Prostate gland (tissue), 2 donors: ENCODE results near the gene UGT2A2. TPM values are rescaled to one million over a fixed set of nuclear protein-coding genes. Genes with fewer than 3 reads are reported as not detected.

Experiments
- DNase-seq: peaks from one replicate; pipeline ENCODE4 v3.0.0-alpha.2; 2019; ENCODE audit warnings: low spot score
- H3K27ac ChIP-seq, 2 donors: fragments of 200-600 bp; sonication (generic); 2 replicates each; pipeline ENCODE4 v1.5.1; 2017 to 2019
- H3K27me3 ChIP-seq: fragments of 200-600 bp; sonication (generic); replicated peaks from 2 replicates; pipeline ENCODE4 v1.5.1; 2019; ENCODE audit not compliant: insufficient read depth
- H3K36me3 ChIP-seq, 2 donors: fragments of 200-600 bp; sonication (generic); 1 replicate in 1 of 2; 2 replicates in 1 of 2; pipeline versions ENCODE4 v1.5.1 to v1.8.1; 2017 to 2019
- H3K4me1 ChIP-seq: fragments of 200-600 bp; sonication (generic); replicated peaks from 2 replicates; pipeline ENCODE4 v1.5.1; 2019
- H3K4me3 ChIP-seq, 2 donors: fragments of 200-600 bp; sonication (generic); 2 replicates each; pipeline ENCODE4 v1.5.1; 2017 to 2019
- H3K9me3 ChIP-seq: fragments of 200-600 bp; sonication (generic); 2 replicates; pipeline ENCODE4 v1.5.1; 2017
- POLR2A ChIP-seq: fragments of 450-650 bp; IDR thresholded peaks from one replicate; pipeline ENCODE4 v1.6.1; 2016; ENCODE audit warnings: antibody characterized with exemption, mild to moderate bottlenecking
- POLR2AphosphoS5 ChIP-seq: sonication (generic); formaldehyde crosslinking; IDR thresholded peaks from one replicate; pipeline ENCODE4 v1.6.1; 2017; ENCODE audit warnings: antibody characterized with exemption
- WGBS: methylation state at CpG from one replicate; pipeline ENCODE4 v1.1.5; 2018; 5-methylcytosine and 5-hydroxymethylcytosine counted together
- intact Hi-C: fragments of 100-400 bp; cut with DNase I; formaldehyde crosslinking; loops from one replicate; pipeline ENCODE4 v1.14.2; 2022
- small RNA-seq, 2 donors: library from RNA; depleted of rRNA; stranded (forward); fragments of <200 nt; gene quantifications; one replicate each; pipeline ENCODE3, GENCODE V24; 2016
- total RNA-seq, 2 donors: library from RNA; depleted of rRNA; stranded (reverse); fragments of >200 nt; gene quantifications; one replicate each; pipeline ENCODE4 v1.1.0, GENCODE V29; 2016
- TF ChIP-seq, protein P1 (sequence below), 4 experiments: fragments of 200-600 bp in 2 of 4; fragments of 450-650 bp in 2 of 4; sonication (generic) in 2 of 4; IDR thresholded peaks; 1 replicate in 3 of 4; 2 replicates in 1 of 4; pipeline ENCODE4 v1.5.1; 2016 to 2019; ENCODE audit warnings: antibody characterized with exemption in 4 of 4, mild to moderate bottlenecking in 2 of 4, moderate library complexity in 2 of 4

UGT2A2 gene
- total RNA-seq, 2 donors from 2014 or later: not detected

GRCh38 chr4:69549651-69550050 lies 89.8 kb downstream of the UGT2A2 start:
- intact Hi-C loops: no loop called here
- TF ChIP-seq POLR2A (no peak), POLR2AphosphoS5 (no peak)
- TF ChIP-seq, protein P1, sequence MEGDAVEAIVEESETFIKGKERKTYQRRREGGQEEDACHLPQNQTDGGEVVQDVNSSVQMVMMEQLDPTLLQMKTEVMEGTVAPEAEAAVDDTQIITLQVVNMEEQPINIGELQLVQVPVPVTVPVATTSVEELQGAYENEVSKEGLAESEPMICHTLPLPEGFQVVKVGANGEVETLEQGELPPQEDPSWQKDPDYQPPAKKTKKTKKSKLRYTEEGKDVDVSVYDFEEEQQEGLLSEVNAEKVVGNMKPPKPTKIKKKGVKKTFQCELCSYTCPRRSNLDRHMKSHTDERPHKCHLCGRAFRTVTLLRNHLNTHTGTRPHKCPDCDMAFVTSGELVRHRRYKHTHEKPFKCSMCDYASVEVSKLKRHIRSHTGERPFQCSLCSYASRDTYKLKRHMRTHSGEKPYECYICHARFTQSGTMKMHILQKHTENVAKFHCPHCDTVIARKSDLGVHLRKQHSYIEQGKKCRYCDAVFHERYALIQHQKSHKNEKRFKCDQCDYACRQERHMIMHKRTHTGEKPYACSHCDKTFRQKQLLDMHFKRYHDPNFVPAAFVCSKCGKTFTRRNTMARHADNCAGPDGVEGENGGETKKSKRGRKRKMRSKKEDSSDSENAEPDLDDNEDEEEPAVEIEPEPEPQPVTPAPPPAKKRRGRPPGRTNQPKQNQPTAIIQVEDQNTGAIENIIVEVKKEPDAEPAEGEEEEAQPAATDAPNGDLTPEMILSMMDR (IDR thresholded peaks at IDR 0.05): no peak
- Histone ChIP-seq H3K4me1 (no peaks in the 10 kb centered on the region), H3K4me3 (no peak overlapping the region), H3K27ac (no peak overlapping the region), H3K9me3 (no peaks in the 10 kb centered on the region), H3K36me3 (no peaks in the 10 kb centered on the region), H3K27me3 (no peaks in the 10 kb centered on the region)
- 85% methylated on average over 2 of the region's 2 CpGs for WGBS
- DNase-seq: no peak

GRCh38 chr4:69546134-69546765 lies 93.2 kb downstream of the UGT2A2 start:
- no peaks in the 10 kb centered on the region for H3K27me3 ChIP-seq
- no peaks in the 10 kb centered on the region for H3K4me1 ChIP-seq
- no peak overlapping the region for H3K4me3 ChIP-seq
- WGBS: 40% methylated on average over 6 of the region's 6 CpGs
- intact Hi-C loops: no loop called here
- H3K9me3 ChIP-seq: no peaks in the 10 kb centered on the region
- TF ChIP-seq POLR2A: no peak
- TF ChIP-seq, protein P1 (IDR thresholded peaks at IDR 0.05): no peak
- DNase-seq: no peak
- no peaks in the 10 kb centered on the region for H3K36me3 ChIP-seq
- H3K27ac ChIP-seq: no peak overlapping the region

Small RNA genes lying within 50 kb of the gene (small RNA-seq; reads per million reads assigned to genes)
- 0 reads per million in 2 donors for gene UGT2A2

Other genes with a start within 250 kb of the UGT2A2 start
- gene UGT2B4, start 143.7 kb downstream of the UGT2A2 start, total RNA-seq: under 1 TPM in 1 of 2 donors, not detected in 1; 0.14 TPM
- not detected for gene UGT2A1, start 13.6 kb upstream of the UGT2A2 start, total RNA-seq
- 1 to 10 TPM in 1 of 2 donors, under 1 TPM in 1; 0.36 to 3.0 TPM for gene SULT1B1, start 121.0 kb upstream of the UGT2A2 start, total RNA-seq
- gene SULT1E1, start 220.5 kb upstream of the UGT2A2 start, total RNA-seq: under 1 TPM in 1 of 2 donors, not detected in 1; 0.41 TPM